ENCODE results near the gene TXNDC11.

TXNDC11 gene

DNA sequence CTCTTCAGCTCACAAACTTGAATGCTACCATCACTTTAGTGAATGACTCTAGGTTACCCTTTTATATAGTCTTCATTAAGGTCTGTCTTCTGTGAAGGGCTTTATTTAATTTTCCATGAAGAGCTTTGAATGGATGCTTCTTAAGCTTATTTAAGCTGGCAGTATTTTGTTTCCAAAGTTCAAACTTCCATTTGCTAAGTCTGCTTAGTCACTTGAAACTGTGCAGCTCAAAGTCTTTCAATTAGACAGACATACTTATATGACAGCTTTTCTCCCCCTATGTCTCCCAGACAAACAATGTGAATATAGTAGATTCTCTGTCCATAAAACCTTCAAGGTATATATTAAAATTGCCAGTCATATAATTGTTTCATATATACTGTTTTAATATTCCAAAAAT lies 23.5 kb downstream of the TXNDC11 start:
- no peak for DNase-seq (ENCODE audit: low read depth in 3 of 3)

DNA sequence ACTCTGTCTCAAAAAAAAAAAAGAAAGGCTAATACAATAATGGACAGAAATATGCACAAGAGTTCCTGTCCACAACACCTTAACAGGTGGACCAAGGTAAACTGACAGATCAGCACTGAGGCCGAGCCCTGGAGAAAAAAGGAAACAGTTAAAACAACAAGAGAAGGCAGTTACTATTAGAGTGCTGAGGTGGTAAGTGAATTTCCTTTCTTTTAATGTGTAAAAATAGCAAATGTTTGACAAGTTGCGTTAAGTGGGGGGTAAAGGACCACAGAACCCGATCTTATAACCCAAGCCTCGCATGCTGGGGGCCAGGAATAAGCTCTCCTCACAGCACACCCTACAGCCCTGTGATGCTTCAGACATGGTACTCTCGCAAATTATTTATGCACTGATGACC lies 24.8 kb downstream of the TXNDC11 start:
- DNase-seq (ENCODE audit: low read depth in 3 of 3) = no peak

DNA sequence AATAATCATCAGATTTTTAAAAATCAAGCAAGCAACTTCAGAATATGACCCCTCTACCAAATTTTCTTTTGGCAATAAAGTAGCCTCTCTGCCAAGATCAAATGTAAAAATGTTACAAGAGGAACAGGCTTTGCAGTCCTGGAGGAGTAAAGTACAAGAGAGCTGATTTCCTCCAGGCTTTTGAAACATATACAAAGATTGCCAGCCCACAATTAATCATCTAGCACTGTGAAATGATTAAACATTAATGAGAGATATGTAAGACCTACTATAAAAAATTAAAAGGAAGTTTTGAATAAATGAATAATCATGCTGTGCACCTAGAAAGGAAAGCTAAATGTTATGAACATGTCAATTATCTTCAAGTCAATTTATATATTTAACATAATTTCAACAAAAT lies 26.3 kb downstream of the TXNDC11 start:
- no peak for DNase-seq (ENCODE audit: low read depth in 3 of 3)

DNA sequence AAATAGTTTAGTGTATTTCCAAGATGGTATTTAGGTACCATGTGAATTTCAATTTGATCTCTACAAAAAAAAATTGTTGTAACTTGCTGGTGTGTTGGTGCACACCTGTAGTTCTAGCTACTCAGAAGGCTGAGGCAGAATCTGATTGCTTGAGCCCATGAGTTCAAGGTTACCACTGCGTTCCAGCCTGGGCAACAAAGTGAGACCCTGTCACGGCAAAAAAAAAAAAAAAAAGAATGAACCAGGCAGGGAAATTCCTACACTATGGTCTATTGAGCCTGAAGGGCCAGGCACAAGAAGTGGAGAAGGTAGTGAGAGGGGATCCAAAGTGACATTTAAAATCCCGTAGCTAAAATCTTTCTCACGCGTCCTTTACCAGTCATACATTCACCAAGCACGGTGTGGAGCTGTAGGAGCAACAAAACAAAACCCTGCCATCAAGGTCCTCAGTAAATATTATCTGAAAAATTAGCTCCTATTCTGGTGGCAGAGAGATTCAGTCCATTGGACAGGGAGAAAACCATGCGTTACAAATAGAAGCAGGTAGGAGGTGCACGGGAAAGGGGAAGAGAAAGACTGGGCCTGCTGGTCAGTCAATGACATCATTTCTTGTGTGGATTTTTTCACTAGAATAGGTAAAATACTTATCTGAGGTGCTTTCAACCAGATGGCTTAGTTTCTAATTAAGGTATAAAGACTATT lies 27.3 kb downstream of the TXNDC11 start:
- DNase-seq (ENCODE audit: low read depth in 3 of 3) = no peak

DNA sequence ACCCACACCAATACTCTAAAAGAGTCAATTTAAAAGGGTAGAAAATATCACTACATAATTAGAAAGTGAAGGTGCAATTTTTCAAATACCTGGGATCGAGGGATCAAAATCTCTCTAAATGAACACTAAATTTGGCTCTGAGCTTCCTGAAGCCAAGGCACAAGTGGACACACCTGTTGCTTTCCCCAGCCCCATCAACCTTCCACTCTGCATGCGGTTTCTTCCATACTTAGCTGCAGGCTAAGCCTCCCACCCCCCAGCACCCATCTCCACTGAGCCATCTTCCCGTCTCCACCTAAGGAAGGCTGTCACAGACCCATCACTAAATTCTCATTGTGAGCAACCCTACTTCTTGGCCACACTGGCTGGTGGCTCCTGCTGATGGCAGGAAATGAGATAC lies 30.5 kb downstream of the TXNDC11 start:
- no peak for DNase-seq (ENCODE audit: low read depth in 3 of 3)

DNA sequence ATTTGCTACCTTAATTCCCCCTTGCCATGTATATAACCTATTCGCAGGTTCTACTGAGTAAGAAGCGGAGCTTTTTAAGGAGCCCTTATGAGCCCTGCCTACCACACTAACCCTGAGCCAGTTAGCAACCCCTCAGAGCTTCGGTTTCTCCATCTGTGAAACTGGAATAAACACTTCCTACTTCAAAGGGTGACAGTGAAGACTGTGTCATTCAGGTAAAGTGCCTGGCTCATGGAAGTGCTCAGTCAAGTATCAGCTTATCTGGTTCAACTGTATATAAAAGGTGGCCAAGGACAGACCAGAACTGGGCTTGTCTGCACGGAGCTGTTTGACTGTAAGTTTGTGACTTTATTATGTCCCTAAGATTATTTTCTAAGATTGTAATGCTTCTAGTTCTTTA lies 31.0 kb downstream of the TXNDC11 start:
- DNase-seq (ENCODE audit: low read depth in 3 of 3) = no peak

DNA sequence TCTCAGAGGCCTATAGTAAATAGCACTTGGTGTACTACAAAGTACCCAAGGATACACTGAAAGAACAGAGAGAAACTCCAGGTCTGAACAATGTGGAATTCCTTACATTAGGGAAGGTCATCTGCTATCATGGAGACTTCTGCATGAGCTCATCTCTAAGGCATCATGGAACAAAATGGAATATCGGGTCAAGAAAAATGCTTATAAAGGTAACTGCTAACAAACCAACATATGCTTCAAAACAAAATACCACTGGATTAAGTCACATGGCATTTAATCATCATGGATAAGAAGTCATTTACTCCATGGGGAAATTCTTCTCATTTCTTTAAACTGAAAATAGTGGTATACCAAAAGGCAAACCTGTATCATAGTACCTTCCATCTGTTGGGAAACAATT lies 34.2 kb downstream of the TXNDC11 start:
- DNase-seq (ENCODE audit: low read depth in 3 of 3) = no peak

DNA sequence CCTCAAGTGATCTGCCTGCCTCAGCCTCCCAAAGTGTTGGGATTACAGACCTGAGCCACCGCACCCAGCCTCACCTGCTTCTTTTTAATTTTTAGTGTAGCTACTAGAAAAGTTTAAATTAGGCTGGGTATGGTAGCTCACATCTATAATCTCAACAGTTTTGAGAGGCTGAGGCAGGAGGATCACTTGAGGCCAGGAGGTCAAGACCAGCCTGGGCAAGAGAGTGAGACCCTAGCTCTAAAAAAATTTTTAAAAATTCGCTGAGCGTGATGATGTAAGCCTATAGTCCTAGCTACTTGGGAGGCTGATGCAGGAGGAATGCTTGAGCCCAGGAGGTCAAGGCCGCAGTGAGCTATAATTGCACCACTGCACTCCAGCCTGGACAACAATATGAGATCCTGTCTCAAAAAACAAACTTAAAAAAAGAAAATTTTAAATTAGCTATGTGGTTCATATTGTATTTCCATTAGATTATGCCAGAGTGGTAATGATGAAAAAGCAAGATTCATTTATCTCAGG lies 34.9 kb downstream of the TXNDC11 start:
- DNase-seq (ENCODE audit: low read depth in 3 of 3) = no peak

DNA sequence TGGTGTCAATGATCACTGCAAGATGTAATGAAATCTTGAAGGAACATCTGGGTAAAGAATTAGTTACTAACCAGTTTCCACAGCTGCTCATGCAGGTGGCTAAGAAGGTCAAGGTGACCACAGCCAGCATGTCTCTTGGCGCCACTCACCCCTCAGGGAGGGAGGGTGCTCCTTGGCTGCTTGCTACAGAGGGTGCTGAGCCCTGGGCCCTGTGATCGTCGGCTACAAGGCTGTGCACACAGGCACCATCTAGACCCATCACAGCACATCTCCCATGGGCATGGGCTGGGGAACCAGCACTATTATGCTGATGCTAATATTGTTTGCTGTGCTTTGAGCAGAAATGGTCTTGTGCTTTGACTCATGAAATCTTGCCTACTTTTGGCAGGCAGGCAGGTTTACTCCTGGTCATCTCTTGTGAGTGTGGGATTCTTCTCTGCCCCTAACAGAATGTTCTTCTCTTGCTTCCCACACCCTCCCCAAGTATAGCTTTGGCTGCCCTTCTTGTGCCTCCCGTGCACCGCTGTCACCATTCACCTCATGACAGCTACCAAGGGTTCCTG lies 36.4 kb downstream of the TXNDC11 start:
- no peak for DNase-seq (ENCODE audit: low read depth in 3 of 3)

DNA sequence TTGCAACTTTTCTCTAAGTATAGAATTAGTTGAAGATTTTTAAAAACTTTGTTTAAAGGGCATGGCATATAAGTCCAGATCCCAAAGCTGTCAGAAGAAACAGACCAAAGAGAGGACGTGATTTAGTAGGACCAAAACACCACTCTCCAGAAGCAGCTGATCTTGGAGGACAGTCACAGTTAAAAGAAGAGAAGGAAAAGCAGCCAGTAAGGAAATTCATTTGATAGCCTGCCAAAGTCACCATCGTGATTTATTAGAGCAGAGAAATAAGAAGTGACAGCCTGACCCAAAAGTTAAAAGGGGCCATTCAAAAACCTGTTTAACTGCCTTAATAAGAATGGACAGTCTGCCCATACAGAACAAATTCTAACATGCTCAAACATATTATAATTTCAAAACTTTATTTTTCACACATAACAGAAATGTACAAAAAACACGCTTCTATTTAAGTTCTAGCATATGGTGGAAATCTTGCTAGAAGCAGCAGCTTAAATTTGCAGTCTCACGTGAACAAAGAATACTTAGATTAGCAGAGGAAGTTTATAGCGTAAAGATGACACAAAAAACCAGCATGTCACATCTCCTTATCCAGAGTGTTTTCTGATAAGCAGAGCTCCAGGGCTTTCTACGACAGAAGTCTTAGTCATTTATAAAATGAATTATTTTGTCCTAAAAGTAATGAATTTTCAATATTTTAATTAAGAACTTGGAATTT lies 37.2 kb downstream of the TXNDC11 start:
- no peak for DNase-seq (ENCODE audit: low read depth in 3 of 3)

DNA sequence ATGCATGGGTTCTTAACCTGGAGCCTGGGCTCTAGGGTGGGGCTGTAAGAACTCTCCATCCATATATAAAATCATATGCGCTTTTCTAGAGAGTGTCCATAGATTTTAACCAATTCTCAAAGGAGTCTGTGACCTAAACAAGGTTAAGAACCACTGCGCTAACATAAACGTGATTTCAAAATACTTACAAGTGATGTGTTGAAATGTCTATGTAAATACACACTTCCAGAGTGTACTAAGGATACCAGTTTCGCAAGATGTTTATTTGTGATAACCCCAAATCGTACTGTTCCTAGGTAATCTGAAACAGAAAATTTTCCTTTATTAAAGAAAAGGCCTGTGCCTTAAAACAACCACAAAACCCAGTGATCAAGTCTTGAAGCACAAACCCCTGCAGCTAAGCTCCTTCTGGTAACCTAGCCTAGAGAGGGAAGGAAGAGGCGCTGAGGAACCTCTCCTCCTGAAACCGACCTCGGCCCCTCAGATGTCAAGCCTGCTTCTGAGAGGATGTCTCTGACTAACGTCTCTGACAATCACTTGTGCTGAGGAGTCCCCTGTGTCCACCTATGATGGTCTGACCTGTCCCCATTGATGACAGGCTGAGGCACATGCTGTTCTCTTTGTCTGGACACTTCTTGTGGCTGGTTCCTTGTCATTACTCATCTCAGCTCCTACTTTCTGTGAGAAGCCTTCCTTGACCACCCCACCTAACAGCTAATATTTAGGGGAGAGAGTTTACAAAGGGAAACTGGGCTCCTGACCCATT lies 42.2 kb downstream of the TXNDC11 start:
- DNase-seq (ENCODE audit: low read depth in 3 of 3) = no peak

DNA sequence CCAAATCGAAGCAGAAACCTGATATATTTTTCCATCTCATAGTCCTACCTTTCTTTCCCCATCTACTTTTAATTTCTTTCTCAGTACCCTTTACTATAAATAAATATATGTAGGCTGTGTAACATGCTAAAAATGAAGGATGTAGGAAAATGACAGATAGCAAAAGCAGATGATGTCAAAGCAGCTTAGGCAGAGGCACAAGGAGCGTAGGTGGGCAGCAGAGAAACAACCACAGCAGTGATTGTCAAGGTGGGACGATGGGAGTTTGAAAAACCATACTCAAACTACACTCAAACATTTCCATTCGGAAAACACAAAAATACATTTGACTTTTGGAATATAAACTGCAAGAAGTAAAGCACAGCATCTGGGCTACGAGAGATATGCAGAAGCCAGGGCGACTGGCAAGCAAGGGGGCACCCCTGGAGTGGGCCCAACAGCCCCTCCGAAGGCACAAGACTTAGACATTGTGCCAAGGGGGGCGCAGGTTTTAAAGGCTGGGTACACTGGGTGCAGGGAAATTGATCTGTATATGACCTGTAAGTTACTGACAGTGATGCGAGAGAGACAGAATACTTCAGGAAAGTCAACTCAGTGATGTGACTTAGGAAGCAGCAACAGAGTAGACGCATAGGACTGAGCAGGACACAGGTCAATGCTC lies 43.3 kb downstream of the TXNDC11 start:
- DNase-seq (ENCODE audit: low read depth in 3 of 3) = no peak

DNA sequence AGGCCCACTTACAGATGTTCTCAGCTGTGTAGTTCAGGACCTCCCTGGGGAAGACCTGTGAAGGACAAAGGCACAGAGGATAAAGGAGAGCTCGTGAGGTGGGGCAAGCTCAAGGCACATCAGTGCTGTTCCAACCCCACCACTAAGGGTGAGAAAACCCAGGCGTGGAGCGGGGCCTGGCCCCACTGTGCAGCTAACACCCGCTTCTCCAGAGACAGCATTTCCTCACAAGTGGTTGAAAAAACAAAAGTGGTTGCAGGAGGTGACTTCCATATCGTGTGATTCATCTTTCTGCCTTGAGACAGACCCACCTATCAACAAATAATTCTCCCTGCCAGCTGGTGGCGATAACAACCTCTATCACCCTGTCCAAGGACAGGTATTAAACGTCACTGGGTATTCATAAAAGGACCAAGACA lies 44.4 kb downstream of the TXNDC11 start:
- DNase-seq (ENCODE audit: low read depth in 3 of 3) = no peak

DNA sequence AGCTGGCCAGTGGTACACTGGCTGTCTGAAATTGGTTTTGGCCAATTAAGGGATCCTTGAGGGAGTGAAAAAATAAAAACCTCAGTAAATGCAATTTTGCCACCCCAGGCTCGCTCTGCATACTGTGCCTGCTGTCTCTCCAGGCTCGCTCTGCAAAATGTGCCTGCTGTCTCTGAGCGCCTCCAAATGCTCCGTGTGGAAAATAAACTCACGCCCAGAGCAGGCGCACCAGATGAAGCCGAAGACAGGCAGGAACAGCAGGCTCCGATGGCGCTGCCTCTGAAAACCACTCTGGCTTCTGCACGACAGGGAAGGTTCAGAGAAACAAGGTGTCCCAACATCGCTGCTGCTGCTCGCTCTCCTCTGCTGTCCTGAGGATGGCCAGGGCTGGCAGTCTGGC lies 45.3 kb downstream of the TXNDC11 start:
- no peak for DNase-seq (ENCODE audit: low read depth in 3 of 3)

DNA sequence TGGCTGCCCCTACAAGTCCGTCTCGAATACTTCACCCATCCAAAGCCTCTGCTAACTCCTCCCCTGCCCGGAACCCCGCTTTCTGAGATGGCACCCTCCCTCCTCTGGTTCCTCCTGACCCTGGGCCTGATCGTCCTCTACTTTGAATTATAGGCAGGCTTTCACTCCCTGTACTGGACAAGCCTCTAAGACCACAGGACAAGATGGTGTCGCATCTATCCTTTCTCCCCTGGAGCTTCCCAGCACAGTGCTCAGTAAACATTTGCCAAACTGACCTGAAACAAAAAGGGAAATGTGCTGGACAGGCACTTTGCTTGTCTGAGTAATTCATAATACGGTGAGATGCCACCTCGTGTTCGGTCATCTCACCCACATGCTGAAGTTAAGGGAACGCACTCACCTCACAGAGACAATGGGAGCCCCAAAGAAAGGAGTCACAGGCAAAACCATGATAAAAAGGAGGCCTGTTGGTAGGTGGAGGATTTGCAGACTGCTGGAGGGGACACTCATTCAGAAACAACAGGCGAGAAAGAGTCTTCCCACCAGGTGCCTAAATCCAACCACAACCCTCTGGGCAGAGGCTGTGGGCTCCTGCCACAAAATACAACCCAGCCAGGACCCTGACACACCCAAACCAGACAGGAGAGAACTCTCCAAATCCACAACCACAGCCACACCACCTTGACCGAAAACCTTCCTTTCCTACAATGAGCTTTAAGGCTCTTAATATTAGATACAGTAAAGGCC lies 46.2 kb downstream of the TXNDC11 start:
- no peak for DNase-seq (ENCODE audit: low read depth in 3 of 3)

DNA sequence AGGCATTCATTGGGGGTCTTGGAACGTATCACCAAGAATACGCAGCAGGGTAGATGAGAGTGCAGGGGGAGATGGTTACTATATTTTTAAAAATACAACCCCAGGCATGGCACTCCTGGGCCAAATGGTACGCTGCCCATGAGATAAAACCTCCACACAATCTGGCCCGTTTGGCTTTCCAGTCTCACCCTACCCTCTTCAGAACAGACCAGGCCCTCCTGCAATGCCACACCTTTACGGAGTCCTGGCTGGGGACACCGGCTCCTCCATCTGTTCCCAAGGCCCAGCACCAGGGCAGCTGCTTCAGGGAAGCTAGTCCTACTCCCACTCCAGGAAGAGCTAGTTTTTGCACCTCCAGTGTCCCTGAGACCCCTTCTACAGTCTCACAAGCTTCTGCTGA lies 50.0 kb downstream of the TXNDC11 start:
- DNase-seq (ENCODE audit: low read depth in 3 of 3) = no peak

DNA sequence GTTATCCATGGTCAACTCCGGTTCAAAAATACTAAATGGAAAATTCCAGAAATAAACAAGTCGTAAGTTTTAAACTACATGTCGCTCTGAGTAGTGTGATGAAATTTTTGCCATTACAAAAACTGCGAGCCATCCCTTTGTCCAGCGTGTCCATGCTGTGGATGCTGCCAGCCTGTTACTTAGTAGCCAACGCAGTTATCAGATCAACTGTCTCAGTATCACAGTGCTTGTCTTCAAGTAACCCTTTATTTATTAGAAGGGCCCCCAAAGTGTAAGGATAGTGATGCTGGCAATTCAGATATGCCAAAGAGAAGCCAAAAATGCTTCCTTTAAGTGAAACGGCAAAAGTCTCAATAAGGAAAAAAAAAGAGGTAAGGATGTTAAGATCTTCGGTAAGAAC lies 50.5 kb downstream of the TXNDC11 start:
- DNase-seq (ENCODE audit: low read depth in 3 of 3) = no peak

DNA sequence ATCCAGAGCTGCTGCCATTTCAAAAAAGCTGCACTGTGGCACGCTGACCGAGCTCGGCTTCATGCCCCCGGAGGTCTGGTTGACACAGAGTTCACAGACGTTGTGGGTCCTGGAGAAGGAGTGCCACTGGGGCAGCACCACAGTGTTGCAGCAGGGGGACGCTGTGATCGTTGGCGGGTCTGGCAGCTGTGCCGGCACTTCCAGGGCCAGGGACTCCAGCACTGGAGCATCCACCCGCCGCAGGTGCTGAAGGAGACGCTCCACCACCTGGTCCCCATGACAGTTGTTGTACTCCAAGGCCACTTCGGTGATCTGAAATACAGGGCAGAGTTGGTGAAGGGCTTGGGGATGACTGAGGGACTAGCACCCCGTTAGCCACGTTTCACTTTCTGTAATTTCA lies 50.9 kb downstream of the TXNDC11 start:
- no peak for DNase-seq (ENCODE audit: low read depth in 3 of 3)

DNA sequence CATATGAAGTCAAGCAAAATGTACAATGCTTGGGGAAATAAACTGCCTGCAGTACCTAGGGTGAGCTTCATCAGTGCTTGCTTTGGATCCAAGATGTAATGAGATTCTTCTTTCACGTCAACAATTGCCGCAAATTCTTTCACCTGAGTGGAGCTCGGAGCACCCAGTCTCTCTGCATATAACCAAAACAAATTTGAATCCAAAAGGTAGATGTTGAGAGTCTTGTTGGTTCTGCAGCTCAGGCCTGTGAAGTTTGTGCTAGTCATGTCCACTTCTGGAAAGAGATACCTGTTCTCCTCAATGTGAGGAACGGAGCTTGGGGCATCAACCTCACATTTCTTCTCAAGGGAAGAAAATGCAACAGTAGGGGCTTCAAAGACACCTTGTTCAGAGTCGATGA lies 51.4 kb downstream of the TXNDC11 start:
- DNase-seq (ENCODE audit: low read depth in 3 of 3) = no peak

DNA sequence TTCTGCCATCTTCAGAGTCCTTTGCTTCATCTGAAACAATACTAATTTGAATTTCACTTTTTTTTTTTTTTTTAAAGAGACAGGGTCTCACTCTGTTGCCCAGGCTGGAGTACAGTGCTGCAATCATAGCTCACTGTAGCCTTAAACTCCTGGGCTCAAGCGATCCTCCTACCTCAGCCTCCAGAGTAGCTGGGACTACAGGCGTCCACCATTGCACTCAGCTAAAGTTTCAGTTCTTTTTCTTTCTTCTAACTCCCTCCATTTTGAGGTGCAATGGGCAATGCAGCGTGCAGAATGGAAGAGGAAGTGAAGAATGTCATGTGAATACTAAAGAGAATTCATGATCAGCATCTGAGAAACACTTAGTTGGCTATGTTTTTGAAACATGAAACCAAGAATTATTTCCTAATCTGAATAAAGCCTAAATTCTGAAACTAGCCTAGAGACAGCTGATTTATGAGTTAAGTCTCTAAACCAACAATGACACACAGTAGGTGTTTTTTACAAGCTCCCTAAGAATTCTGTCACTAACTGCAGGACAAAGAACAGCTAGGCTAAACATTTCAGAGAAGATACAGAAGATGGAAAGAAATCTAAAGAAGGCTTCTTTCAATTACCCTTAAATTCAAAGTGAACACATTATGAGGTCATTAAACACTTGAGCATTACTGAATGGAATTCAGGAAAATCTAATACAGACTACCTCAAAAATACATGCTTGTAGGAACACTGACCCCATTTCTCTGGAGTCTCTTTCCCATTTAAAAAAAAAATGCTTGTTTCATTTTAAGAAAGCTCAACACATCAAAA lies 53.4 kb downstream of the TXNDC11 start:
- DNase-seq (ENCODE audit: low read depth in 3 of 3) = no peak
